Posterior vena cava (tissue), 2 donors: ENCODE measurements around the gene DSCAML1. TPM values are rescaled to one million over a fixed set of nuclear protein-coding genes. Genes with fewer than 3 reads are reported as not detected.
A peak's percentile ranks its signal among the peaks of the same experiment; 100 is the strongest.

ENCODE experiments used
- DNase-seq: peaks from one replicate; pipeline ENCODE4 v3.0.0-alpha.2; 2020; ENCODE audit warnings: low spot score
- intact Hi-C, 2 donors: fragments of 100-400 bp; cut with DNase I; formaldehyde crosslinking; loops; one replicate each; pipeline versions ENCODE4 v1.14.1 to v1.14.2; 2022 to 2023
- total RNA-seq, 2 donors: library from RNA; stranded (reverse); fragmentation: NEBNext Ultra II Directional; extraction: Animal tissue kit (Norgen Biotek cat#: 25700); gene quantifications; one replicate each; pipeline ENCODE4 v1.2.1, GENCODE V29; 2021
- donor health status: DM: yes; HTN: yes; CAD: no.
- donor health status: DM: yes; HTN: yes; CAD: no.

The DSCAML1 gene
- total RNA-seq, 2 donors from 2014 or later = 1.2 to 1.5 TPM

DNA sequence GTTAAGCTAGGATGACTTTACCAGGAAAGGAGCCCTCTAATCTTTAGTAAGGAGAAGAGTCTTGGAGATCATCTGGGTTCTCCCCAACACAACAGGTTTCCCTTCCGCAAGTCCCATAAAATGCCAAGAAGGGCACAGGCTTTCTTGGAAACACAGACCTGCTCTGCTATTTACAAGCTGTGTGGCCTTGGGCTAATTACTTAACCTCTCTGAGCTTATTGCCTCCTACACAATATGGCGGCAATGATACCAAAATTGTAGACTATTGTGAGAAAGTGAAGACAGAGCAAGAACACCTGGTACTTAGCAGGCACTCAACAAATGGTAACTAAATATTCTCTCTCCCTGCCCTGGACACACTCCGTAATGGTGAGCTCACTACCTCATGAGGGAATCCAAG lies 49.1 kb downstream of the DSCAML1 start:
- intact Hi-C loops = no loop called here
- no peak for DNase-seq

DNA sequence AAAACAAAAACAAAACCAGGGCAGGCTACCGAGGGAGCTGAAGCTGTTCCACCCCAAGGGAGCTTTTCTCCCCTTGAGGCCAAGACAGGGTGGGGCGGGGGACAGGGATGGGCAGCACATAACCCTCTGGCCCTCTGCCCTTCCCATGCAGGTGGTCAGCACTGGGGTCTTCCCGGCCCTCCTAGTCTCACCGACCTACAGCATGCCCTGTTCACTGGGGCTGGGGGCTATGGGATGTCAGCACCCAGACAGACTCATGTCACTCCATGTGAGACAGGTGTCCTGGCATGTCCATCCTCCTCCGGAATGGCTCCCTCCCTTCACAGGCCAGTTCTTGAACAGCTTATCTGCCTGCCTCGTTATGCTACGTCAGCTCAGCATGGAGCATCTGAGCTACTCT lies 51.7 kb downstream of the DSCAML1 start:
- intact Hi-C loops = no loop called here
- no peak for DNase-seq

DNA sequence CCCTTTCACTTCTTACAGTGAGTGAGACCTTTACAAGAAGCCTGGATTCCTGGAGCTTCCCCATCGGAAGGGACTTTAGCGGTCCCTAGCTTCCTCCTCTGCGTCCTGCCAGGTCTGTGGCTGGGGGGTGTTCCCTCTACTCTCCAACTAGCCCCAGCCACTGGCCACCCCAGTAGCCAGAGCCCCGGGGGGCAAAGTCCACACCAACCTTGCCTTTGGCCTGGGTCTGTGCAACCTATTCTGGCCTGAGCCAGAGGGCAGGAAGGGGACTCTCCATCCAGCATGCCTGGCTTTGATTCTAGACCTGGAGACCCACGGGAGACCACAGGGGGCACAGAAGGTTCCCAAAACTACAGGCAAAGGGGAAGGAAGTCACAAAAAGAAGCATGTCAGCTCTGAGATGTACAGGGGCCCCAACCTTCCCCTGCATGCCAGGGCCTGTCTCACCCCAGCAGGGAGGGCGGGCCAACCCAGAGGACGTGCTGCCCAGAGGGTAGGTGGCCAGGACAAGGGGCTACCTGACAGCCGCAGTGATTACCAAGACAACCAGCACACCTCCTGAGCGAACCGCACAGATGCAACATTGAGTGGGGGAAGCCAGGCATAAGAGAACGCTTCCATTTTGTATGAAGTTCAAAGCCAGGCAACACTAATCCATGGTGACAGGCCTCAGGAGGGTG lies 52.4 kb downstream of the DSCAML1 start:
- no peak for DNase-seq
- intact Hi-C loops = no loop called here

DNA sequence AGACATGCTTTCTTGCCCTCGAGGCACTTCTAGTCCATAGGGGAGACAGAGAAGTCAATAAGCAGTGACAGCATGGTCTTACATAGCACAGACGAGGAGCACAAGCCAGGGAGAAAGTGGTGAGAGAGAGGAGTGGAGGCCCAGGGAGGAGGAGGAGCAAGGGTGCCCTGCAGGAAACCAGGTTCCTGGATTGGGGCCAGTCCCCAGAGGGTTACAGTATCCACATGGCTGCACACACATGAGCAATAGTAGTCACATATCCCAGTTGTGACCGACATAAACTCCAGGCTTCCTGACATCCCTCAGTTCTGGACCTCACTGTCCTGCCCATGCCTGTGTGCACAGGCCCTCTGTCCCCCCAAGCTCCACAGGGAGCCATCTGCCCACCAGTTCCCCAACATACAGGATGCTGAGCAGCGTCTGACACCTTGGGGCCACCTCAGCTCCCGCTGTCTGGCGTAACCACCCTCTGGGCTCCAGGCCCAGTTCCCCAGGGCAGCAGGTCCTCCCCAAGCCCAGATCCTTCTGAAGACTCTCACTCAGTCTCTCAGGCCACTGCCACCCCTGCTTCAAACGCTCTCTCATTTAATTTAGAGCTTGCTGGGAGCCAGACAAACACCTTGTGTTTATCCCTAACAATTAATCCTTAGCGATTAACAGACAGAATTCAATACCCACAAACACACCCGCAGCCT lies 53.7 kb downstream of the DSCAML1 start:
- DNase-seq = no peak

DNA sequence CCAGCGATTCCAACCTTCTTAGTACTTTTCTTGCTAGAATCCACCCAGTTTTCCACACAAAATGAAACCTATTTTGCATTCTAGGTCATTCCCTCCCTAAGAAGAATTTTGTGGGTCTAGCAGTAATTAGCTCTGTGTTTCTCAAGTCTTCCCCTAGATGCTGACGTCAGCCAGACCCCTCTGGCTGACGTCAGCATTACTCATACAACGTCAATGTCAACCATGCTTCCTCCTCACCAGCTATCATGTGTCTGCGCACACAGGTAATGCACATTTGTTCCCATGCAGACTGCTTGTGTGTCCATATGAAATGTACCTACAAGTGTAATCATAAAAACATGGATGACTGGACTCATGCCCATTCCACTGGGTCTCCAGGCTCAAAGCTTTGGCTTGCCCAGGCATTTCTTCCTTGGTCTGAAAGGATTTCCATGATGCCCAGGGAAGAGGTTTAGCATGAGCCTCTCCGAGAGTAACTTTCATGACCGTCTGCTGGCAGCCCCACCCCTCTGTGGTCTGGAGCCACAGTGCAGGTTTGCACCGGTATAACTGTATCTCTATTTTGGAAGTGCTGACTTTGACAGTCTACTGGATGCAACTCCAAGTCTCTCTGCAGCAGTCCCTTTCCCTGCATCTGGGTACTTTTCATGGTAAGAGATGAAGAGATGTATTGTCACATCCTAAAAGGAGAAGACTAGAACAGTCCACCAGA lies 58.6 kb downstream of the DSCAML1 start:
- intact Hi-C loops = no loop called here

More for the DNA sequence above, 53.7 kb downstream of the DSCAML1 start:
- intact Hi-C loops = no loop called here

DNA sequence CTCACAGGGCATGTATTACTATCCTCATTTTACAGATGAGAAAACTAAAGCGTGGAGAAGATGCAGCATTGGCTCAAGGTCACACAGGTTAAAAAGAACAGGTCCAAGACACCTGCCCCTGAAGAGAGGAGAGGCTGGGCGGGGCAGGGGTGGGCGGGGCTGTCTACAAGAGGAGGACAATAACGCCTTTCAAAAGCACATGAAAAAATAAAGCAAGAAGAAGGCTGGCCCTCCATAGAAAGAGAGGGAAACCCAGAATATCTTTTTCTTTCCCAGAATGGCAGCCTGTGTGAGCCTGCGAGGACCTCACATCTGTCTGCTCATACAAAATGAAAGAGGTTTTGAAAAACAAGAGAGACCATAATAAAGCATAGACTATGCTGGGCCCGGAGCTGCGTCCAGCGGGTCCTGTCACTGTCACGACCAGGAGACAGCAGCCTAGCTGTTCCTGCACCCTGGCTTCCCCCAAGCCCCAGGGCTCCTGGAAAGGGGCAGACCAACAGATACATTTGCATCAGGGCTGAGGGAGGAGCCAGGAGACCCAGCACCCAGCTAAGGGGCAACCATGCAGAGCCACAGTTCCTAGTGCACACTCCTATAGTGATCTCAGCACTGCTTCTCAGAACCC lies 61.6 kb downstream of the DSCAML1 start:
- intact Hi-C loops = no loop called here
- DNase-seq = peak; percentile 64

More for the DNA sequence above, 58.6 kb downstream of the DSCAML1 start:
- DNase-seq = no peak

DNA sequence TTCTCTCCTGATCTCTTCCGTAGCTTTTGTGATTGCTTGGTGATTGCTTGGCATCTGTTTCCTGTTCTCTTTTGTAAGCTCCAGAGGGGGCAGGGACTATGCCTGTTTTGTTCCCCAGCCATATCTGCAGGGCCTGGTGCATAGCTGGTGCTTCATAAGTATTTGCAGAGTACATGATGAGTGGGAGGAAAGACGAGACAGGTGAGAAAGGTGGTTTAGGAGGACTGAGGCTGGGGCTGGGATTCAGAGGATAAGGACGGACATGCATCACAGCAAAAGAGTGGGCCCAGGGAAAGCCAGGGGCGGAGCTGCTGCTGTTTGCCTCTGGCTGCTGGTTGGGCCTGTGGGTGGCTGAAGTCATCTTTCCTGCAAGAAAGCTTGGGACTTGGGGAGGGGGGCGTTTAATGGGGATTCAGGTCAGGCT lies 62.4 kb downstream of the DSCAML1 start:
- no peak for DNase-seq
- intact Hi-C loops = no loop called here

DNA sequence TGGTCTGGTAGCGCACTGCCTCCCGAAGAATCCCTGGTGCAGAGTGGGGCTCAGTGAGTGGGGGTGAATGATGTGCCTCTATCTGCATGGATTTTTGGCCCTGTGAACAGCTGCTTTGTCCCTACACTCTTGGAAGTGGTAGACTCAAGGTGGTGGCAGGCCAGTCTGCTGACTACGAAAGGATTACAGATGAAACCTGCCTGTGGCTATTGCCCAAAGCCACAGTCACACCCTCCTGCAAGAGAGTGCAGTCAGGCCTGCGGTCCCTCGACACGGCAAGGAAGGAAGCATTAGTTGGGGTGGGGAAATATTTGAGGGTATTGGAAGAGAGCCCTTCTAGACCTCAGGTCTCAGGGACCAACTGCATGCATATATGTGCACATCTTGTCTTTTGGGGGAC lies 63.7 kb downstream of the DSCAML1 start:
- peak; percentile 62 for DNase-seq
- intact Hi-C loops = no loop called here

DNA sequence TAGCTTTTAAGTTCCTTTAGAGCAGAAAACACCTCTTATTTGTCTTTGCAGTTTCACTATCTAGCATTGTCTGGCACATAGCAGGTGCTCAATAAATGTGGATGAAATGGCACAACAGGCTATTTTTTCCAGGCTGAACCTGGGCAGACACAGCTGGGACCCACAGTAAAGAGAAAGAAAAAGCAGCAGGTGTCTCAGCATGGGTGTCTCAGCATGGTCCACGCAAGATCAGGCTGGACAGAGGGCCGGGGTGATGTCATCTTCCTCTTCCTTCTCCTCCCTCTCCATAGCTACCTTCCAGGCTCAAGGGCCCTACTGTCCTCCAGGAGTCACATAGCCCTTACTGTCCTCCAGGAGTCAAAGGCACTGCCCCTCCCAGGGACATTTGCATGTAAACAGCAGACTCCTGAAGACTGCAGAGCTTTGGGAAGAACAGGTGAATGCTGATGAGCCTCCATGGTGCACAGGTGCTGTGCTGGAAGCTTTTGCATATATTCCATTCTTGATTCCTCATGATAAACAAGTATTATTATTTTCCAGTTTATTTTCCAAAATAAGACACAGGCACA lies 65.2 kb downstream of the DSCAML1 start:
- intact Hi-C loops = no loop called here
- DNase-seq = peak; percentile 18

DNA sequence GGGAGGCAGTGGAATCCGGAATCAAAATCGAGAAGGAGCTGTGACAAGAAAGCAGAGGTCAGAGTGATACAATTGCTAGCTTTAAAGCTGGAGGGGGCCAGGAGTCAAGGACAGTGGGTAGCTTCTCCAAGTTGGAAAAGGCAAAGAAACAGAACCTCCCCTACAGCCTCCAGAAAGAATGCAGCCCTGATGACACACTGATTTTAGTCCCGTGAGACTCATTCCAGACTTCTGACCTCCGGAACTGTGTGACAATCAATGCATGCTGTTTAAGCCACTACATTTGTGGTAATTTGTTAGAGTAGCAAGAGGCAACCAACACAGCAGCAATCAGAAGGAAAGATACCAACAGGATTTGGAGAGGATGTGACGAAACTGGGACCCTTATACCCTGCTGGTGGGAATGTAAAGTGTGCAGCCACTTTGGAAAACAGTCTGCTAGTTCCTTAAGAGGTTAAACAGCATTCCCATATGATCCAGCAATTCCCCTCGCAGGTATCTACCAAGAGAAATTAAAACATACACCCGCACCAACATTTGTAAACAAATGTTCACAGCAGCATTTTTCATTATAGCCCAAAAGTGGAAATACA lies 66.7 kb downstream of the DSCAML1 start:
- intact Hi-C loops = no loop called here
- DNase-seq = no peak

DNA sequence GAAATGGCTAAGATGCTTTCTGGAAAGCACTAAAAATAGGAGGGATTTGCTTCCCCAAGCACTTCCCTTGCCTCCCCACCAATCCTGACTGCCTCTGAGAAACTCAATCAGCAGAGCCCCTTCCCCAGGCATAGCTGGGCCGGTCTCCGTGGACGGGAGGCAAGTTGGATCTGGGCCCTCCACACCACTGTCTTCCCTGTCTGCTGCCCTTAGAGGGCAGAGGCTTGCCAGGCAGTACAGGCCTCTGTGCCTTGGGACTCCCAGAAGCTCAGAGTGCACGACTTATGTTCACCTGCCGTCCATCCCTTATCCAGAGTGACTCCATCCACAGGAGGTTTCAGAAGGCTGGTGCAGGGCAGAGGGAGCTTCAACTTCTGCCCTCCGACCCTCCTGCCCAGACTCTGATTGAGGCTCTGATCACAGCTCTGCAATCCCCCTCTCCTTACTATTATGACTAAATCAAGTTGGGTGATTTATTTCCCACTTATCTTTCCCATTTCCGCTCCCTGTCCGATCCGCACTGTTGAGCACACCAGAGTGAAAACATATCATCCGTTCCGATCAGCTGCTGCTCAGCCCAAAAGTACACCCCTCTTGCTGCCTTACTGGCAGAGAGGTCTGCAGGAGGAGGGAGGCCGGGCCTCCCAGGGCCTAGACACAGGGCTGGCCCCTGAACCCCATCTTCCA lies 71.8 kb downstream of the DSCAML1 start:
- intact Hi-C loops = no loop called here
- DNase-seq = peak; percentile 28

DNA sequence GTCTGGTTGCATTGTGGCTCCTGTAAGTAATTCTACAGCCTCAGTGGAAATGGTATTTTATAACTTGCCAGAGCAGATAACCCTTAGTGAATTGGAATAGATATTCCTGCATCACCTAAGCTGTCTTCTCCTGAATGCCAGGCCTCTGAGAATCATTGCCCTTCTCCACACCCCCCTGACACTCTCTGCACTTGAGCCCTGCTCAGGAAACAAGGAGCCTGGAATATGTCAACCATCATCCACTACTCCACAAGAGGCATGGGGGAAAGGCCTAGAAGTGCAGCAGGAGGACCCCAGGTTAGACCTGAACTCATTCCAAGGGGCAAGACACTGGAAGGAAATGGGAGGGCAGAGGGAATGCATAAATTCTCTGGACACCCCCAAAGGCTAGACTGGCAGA lies 72.4 kb downstream of the DSCAML1 start:
- intact Hi-C loops = no loop called here
- DNase-seq = no peak

DNA sequence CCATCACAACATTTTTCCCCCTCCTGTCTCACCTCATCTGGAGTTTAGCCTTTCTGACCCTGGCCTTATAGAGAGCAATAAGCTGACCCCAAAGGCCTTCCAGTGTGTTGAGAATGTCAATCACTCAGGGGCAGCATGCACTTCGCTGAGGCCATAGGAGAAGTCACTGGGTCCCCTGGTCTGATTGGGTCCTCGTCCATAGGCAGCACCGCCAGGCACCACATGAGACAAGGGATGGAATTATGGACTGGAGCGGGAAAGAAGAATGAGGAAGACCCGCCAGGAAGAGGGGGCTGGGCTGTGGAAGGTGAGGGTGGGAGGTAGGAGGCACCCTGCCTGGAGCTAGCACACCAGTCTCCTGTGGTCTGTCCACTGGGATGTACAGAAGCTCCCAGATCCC lies 72.9 kb downstream of the DSCAML1 start:
- intact Hi-C loops = no loop called here
- DNase-seq = peak; percentile 65

DNA sequence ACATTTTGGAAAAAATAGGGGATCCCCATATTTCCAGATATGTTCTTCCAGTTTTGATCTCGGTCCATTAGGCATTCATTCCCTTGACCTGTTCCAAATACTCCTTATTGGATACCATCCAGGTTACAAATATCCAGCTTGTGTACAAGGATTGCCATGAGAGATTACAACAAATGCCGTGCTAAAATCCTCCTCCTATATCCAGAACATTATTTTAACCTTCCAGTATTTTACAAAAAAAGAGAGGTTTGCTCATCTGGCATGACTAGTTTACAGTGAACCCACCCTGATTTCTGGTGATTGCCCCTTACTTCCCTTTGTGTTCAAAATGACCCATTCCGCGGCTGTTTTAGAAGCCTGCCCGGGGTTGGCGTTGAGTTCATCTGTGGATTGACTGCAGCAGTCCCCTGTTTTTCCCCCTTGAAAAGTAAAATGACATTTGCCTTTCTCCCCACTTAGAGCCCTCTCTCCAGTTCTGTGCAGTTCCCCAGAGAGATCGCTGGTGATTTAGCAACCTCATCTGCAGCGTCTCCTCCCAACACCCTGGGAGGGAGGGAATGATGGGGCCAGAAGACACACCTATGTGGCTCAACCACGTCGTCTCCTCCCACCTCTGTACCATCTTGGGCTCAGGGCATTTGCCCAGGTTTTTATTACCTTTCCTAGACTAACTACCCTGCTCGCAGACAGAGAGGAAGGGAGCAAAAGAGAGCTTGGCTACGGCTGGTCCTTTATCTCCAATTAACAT lies 73.6 kb downstream of the DSCAML1 start:
- DNase-seq = peak; percentile 38
- intact Hi-C loops = no loop called here

DNA sequence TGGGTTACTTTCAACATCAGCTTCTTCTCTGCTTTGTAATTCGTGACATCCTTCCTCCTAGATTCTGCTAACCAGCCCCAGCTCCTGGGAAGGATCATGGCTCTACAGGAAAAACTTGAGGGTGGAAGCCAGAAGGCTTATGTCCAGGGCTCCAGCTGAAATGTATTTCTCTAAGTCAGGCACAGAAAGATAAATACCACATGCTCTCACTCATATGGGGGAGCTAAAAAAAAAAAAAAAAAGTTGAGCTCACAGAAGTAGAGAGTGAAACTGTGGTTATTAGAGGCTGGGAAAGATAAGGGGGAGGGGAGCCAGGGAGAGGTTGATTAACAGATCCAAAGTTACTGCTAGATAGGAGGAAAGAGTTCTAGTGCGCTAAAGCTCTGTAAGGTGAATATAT lies 74.9 kb downstream of the DSCAML1 start:
- no peak for DNase-seq
- intact Hi-C loops = no loop called here

DNA sequence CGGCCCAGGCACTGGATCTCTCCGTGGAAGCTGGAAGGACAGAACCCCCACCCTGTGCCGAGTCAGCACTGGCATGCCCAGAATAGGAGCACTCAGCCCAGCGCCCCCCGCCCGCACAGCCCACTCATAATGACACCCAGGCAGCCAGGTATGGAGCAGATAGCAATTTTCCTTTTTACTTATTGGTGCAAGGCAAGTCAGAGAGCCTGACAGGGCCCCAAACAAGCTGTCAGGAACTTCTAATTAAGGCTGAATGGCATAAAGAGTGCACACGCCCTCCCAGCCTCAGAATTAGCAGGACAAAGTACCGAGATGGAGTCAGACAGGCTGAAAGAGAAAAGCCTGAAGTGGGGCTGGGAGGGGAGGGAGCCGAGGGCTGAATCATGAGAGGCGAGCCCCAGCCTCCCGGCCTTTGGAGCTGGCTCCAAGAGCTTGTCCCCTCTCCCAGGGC lies 76.9 kb downstream of the DSCAML1 start:
- peak; percentile 58 for DNase-seq
- intact Hi-C loops = no loop called here

DNA sequence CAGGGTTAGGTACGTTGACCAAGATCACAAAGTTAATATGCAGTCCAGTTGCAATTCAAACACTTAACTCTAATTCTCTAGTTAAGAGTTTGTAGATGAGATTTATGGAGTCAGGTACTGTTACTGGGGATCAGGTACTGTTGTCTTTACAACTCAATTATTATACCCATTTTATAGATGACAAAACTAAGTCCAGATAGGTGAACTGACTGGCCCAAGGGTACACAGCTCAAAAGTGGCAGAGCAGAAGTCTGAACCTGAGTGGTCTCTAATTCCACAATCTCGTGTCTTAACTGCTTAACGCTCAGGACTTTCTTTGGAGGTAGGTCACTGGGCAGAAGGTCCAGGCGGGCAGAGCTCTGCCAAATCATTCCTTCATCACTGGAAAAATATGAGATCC lies 77.5 kb downstream of the DSCAML1 start:
- DNase-seq = peak; percentile 15
- intact Hi-C loops = no loop called here
